ENCODE data around the gene SYT5.
"Not testable (repeated sequence)": the region's sequence is repeated elsewhere in the genome, so short reads cannot be mapped to it uniquely, and the experiment has no call there.

Gene SYT5

DNA sequence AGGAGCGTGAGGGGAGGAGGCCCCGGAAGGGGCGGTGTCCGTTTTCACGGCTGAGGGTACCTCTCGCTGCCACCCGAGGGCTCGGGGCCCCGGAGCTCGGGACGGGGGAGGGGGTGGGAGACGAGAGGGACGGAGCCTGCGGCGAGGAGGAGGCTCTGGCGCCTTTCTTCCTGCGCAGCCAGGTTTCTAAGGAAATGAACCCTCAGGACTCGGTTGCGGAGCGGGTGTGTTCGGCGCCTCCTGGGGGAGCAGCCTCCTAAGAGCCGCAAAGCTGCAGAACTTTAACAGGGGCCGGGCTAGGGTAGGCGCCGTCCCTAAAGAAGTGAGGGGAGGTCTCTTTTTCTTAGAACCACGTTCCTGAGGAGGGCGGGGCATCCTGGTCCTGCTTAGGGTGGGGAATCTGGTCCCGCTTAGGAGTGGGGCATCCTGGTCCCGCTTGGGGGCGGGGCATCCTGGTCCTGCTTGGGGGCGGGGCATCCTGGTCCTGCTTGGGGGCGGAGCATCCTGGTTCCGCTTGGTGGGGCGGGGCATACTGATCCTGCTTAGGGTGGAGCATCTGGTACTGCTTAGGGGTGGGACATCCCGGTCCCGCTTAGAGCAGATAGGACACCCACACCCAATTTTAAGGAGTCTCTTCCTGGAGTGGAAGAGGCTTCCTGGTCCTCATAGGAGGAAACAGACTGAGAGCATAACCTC lies 6.2 kb downstream of the SYT5 start:
- TF ChIP-seq TCF4 (CRISPR knock-in tag; IDR thresholded peaks at IDR 0.05; ENCODE audit: borderline replicate concordance) (no peak), CSDC2 (CRISPR knock-in tag; IDR thresholded peaks at IDR 0.05) (no peak), ZFP30 (CRISPR knock-in tag; IDR thresholded peaks at IDR 0.05) (no peak), ZNF70 (CRISPR knock-in tag; IDR thresholded peaks at IDR 0.05) (no peak), ZNF565 (CRISPR knock-in tag; conservative IDR thresholded peaks at IDR 0.05; ENCODE audit: low read depth) (no peak), ARNTL (CRISPR knock-in tag; IDR thresholded peaks at IDR 0.05; ENCODE audit: borderline replicate concordance, low read depth) (no peak), SNAI2 (CRISPR knock-in tag; IDR thresholded peaks at IDR 0.05) (no peak), TOX (CRISPR knock-in tag; IDR thresholded peaks at IDR 0.05; ENCODE audit: borderline replicate concordance) (no peak), ZC3H10 (CRISPR knock-in tag; IDR thresholded peaks at IDR 0.05) (no peak), ZFP3 (CRISPR knock-in tag; IDR thresholded peaks at IDR 0.05) (no peak), GLIS3 (CRISPR knock-in tag; IDR thresholded peaks at IDR 0.05) (no peak), BACH2 (CRISPR knock-in tag; IDR thresholded peaks at IDR 0.05; ENCODE audit: borderline replicate concordance) (no peak), RARB (CRISPR knock-in tag; IDR thresholded peaks at IDR 0.05) (no peak), ESRRG (CRISPR knock-in tag; IDR thresholded peaks at IDR 0.05) (no peak), ISL1 (CRISPR knock-in tag; IDR thresholded peaks at IDR 0.05) (no peak), POU6F1 (CRISPR knock-in tag; IDR thresholded peaks at IDR 0.05; ENCODE audit: borderline replicate concordance, low read depth) (no peak)
- TF ChIP-seq, protein P1, sequence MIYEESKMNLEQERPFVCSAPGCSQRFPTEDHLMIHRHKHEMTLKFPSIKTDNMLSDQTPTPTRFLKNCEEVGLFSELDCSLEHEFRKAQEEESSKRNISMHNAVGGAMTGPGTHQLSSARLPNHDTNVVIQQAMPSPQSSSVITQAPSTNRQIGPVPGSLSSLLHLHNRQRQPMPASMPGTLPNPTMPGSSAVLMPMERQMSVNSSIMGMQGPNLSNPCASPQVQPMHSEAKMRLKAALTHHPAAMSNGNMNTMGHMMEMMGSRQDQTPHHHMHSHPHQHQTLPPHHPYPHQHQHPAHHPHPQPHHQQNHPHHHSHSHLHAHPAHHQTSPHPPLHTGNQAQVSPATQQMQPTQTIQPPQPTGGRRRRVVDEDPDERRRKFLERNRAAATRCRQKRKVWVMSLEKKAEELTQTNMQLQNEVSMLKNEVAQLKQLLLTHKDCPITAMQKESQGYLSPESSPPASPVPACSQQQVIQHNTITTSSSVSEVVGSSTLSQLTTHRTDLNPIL (CRISPR knock-in tag; IDR thresholded peaks at IDR 0.05; ENCODE audit: low read depth), result no peak
- ATAC-seq, result no peak

GRCh38 chr19:55173186-55173713 lies 6.8 kb downstream of the SYT5 start:
- no peak for ATAC-seq
- TF ChIP-seq, protein P2, sequence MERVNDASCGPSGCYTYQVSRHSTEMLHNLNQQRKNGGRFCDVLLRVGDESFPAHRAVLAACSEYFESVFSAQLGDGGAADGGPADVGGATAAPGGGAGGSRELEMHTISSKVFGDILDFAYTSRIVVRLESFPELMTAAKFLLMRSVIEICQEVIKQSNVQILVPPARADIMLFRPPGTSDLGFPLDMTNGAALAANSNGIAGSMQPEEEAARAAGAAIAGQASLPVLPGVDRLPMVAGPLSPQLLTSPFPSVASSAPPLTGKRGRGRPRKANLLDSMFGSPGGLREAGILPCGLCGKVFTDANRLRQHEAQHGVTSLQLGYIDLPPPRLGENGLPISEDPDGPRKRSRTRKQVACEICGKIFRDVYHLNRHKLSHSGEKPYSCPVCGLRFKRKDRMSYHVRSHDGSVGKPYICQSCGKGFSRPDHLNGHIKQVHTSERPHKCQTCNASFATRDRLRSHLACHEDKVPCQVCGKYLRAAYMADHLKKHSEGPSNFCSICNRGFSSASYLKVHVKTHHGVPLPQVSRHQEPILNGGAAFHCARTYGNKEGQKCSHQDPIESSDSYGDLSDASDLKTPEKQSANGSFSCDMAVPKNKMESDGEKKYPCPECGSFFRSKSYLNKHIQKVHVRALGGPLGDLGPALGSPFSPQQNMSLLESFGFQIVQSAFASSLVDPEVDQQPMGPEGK (CRISPR knock-in tag; IDR thresholded peaks at IDR 0.05; ENCODE audit: borderline replicate concordance), result no peak
- TF ChIP-seq TCF4 (CRISPR knock-in tag; IDR thresholded peaks at IDR 0.05; ENCODE audit: borderline replicate concordance) (no peak), CSDC2 (CRISPR knock-in tag; IDR thresholded peaks at IDR 0.05) (no peak), ZFP30 (CRISPR knock-in tag; IDR thresholded peaks at IDR 0.05) (no peak)

GRCh38 chr19:55172741-55173140 lies 7.3 kb downstream of the SYT5 start:
- TF ChIP-seq ARNTL (CRISPR knock-in tag; IDR thresholded peaks at IDR 0.05; ENCODE audit: borderline replicate concordance, low read depth) (no peak), ISL1 (CRISPR knock-in tag; IDR thresholded peaks at IDR 0.05) (no peak), RARB (CRISPR knock-in tag; IDR thresholded peaks at IDR 0.05) (no peak), PPARA (CRISPR knock-in tag; IDR thresholded peaks at IDR 0.05; ENCODE audit: borderline replicate concordance) (no peak), GLIS3 (CRISPR knock-in tag; IDR thresholded peaks at IDR 0.05) (no peak), TCF4 (CRISPR knock-in tag; IDR thresholded peaks at IDR 0.05; ENCODE audit: borderline replicate concordance) (no peak), CSDC2 (CRISPR knock-in tag; IDR thresholded peaks at IDR 0.05) (no peak), ZFP3 (CRISPR knock-in tag; IDR thresholded peaks at IDR 0.05) (no peak), ZNF70 (CRISPR knock-in tag; IDR thresholded peaks at IDR 0.05) (no peak), CSRNP3 (CRISPR knock-in tag; IDR thresholded peaks at IDR 0.05) (no peak), SNAI2 (CRISPR knock-in tag; IDR thresholded peaks at IDR 0.05) (no peak), TSHZ2 (CRISPR knock-in tag; IDR thresholded peaks at IDR 0.05) (no peak), ZFP30 (CRISPR knock-in tag; IDR thresholded peaks at IDR 0.05) (no peak), BACH2 (CRISPR knock-in tag; IDR thresholded peaks at IDR 0.05; ENCODE audit: borderline replicate concordance) (no peak)
- TF ChIP-seq, protein P2 (CRISPR knock-in tag; IDR thresholded peaks at IDR 0.05; ENCODE audit: borderline replicate concordance), result no peak
- TF ChIP-seq, protein P1 (CRISPR knock-in tag; IDR thresholded peaks at IDR 0.05; ENCODE audit: low read depth), result no peak
- ATAC-seq, result no peak; the same call in 2 of the 3 replicates

- not testable (repeated sequence) for ATAC-seq
Observed at GRCh38 chr19:55172318-55172717, 7.8 kb downstream of the SYT5 start.
